ENCODE results near the gene S100A12.
"Not testable (repeated sequence)": the region's sequence is repeated elsewhere in the genome, so short reads cannot be mapped to it uniquely, and the experiment has no call there.

Gene S100A12

DNA sequence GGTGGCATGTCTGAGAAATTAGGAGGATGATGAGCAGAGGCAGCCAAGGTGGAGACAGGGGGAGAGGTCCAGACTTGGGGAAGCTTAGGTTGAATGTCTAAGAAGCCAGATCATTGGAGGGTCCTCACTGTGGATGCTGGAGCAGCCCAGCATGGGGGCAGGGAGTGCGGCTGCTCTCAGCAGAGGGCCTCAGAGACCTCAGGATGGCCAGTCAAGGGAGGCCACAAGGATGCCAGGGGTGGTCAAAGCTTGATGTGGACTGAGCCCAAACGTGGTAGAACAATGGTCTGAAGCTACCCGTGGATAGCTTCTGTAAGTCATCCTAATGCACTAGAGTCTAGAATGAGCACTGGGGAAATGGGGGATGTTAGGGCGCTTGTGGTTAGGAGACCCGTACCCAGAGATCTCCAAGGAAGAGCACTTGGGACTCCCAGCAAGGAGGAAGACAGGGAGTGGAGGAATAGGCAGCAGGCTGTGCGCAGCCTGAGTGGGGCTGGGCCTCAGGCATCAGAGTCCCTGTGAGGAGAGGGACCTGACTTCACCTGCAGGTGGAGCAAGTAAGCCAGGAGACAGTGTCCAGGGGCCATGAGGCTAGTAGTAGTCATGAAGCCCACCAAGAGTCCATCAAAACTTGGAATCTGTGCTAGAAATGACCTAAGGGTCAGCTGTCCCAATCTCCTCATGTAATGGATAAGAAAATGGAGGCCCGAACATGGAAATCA is 22.0 kb downstream of the S100A12 start:
- no peak for DNase-seq (ENCODE audit: low read depth in 2 of 2)

DNA sequence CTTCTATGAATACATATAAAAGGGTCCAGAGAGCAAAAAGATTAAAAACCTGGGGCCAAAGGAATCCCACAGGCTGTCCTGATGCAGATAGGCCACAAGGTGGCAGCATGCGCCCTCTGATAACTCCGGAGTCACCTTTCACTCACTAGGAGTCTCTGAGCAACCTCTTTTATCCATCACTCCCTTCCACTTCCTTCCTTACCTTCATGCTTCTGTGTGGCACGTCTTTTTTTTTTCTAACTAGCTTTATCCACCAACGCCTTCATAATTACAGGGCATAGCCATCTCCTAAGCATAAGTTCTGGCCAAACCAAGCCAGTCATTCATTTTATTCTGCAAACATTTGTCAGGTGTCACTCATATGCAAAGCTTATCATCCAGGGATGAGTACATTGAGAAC is 22.9 kb downstream of the S100A12 start:
- peak; percentile 46 to 51 for DNase-seq (ENCODE audit: low read depth in 2 of 2)

DNA sequence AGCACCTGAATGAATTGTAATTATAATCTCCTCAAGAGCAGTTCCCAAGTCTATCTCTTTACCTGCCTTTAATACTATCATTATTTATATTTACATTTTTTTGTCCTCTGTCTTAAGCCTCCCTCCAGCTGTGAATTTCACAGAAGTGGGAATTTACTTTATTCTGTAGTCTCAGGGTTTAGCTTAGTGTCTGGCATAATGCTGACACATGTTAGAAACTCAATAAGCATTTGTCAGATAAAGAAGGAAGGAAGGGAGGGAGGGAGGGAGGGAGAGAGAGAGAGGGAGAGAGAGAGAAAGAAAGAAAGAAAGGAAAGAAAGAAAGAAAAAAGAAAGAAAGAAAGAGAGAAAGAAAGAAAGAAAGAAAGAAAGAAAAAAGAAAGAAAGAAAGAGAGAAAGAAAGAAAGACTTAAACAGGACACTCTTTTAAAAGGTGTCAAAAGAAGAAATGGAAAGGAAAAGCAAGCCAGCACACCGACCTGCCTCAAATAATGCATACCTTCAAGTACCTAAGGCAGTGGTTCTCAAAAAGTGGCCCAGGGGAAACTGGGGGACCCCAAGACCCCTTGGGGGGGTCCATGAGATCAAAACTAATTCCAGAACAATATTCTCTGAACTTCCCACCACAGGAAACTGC is 25.0 kb downstream of the S100A12 start:
- no peak for DNase-seq (ENCODE audit: low read depth in 2 of 2)

DNA sequence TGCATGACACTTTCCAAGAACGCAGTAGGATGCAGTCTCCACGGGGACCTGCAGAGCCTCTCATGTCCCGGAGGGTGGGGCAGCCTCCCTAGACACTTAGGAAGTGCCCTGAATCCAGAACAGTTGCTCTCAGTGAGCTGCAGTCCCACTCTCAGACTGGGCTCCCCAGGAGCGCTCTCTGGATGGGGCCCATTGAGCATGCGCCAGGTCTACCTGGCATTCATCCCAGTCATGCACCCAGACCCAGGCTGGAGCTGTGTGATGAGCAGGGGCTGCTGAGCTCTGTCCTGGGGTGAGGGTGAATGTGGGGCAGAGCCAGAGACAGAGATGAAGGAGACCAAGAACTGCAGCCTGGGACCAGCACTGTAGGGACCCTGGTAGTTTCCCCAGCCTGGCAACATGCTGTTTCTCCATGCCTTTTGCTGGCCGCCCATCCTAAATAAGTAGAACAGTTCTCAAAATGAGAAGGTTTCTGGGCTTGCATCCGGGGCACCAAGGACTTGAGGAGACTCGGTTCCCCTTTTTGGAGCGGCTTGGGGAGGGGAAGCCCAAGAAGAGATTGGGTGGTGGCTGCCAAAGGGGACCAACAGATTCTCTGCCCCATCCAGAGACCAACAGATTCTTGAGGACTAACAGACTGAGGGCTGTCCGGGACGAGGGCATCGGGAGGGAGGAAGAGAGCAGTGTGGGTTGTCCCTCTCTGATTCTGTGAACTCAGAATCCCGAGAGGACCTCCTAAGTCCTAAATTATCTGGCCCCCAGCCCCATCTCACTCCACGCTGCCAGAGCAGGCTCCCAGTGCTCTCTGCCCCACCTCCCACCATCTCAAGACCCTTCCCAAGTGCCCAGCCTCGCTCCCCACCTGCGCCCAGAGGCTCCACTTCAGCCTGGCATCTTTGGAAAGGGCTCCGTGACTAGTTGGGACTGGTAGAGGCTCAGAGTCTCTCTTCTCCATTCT is 25.8 kb downstream of the S100A12 start:
- no peak for DNase-seq (ENCODE audit: low read depth in 2 of 2)

DNA sequence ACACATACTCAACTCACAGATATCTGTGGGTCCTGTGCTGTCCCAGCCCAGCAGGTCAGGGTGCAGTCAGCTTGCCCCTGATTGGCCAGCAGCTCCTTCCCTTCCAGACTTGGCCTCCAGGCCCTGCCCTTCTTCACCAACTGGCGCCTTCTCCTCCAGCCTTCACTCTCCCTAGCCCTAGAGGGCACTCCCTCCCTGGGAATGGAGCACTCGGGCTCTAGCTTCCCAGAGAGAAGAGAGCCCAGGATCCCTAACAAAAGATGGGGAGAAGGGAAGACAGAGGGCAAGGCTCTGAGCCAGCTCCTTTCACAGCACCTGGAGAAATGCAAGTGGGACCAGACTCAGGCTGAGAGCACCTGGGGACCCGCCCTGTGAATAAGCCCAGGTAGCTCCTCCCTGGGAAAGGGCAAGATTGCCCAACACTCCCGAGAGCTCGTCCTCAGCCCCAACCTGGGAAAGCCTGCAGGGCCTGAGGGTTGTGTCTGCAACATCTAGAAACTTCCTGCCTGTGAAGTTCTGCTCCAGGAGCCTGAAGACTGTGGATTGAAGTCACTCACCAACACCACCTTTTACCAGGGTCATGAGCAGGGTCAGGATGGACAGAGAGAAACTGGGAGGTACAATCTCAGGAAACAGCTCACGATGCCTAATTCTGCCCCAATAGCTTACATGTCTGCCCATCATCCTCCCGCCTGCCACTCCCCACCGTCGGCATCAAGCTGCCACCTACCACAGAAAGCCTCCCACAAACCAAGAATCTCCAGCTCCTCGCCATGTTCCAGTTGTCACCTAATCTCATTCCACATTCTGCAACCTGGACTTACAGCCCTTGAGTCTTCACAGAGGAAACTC is 26.7 kb downstream of the S100A12 start, which contains the start of gene PGLYRP4:
Gene PGLYRP4 (minus strand): TSS at position 331 of the 852 bp plus-strand sequence. CDS start 909 bp downstream, outside the sequence.
- DNase-seq (ENCODE audit: low read depth in 2 of 2), result no peak

DNA sequence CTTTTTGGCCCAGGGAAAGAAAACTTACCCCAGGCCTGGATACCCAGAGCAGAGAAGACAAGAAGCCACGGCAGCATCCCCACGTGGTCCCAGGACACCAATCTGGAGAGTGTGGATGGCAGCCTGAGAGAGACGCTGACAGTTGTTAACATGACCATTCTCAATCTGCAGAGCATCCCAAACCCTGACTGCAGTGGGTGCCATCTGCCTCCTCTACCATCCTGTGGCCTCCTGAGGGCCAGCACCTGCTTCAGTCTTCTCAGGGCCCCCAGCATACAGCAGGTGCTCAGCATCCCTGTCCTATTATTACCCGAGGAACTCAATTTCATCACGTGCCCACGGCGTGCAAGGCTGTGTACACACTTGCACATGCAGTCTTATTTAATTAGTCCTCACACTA is 27.6 kb downstream of the S100A12 start:
- no peak for DNase-seq (ENCODE audit: low read depth in 2 of 2)

DNA sequence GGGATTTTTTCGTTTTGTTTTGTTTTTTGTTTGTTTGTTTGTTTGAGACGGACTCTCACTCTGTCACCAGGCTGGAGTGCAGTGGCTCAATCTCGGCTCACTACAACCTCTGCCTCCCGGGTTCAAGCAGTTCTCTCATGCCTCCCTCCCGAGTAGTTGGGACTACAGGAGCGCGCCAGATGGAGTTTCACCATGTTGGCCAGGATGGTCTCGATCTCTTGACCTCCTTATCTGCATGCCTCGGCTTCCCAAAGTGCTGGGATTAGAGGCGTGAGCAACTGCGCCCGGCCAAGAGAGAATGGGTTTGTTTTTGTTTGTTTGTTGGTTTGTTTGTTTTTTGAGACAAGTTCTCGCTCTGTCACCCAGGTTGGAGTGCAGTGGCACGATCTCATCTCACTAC is 28.4 kb downstream of the S100A12 start:
- not testable (repeated sequence) for DNase-seq (ENCODE audit: low read depth in 2 of 2)

DNA sequence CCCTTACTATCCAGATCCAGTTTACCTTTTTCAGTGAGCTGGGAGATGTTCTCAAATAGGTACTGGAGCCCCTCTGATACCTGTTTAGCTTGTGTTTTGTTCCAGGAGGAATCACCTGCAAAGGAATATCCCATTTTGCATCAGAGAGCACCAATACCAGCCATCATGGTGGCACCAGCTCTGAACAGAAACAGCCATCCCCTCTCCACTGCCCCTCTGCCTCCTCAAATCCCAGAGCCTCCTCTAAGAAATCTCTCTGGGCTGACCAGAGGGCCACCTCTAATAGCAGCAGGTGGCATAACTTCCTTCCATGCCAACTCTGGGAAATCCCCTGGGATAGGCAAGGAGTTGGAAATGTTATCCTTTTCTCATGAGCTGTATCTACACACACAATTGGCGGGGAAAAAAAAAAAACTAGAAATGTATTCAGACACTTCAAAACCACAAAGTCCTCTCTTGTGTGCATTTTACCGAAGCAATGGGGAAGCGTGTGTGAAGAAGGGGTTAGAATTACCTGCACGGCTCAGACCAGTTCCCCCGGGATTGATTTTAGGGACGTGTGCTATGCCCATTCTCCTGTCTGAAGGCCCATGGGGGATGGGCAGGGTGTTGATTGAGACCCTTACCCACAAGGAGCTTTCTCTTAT is 29.2 kb downstream of the S100A12 start:
- no peak for DNase-seq (ENCODE audit: low read depth in 2 of 2)

DNA sequence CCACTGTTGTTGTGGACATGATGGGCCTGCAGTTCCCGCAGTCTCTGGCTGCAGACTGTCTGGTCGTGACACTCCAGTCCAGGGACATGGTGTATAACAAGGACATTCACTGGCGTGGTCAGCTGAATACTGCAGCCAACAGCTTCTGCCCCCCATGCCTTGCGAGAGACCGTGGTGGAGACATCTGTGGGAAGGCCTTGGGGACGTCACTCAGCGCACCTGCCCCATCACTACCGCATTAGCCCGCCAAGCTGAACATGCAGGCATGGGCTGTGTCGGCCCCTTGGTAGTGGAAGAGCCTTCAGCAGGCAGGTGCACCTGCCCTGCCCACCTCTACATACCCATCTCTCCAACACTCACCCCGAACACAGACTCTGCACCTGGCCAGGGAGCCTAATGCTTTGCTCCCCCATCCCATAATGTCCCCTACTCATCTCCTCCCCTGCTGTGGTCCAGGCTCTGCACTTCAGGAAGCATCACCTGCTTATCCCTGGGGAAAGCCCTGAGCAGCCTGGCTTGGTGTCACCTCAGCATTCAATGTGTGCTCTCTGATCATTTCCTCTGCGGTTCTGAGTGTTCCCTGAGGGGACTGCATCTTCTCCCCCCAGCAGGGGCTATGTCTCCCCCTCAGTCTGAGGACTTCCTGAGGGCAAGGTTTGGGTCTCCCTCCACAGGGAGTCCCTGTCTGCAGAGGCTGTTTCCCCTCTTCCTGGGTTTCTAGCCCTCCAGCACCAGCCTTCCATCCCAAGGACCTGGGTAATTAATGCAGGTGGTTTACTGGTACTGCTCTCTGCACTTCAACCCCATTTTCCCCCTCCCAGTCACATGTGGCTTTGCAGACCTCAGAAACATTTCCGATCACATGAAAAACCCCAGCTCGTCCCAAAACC is 30.0 kb downstream of the S100A12 start:
- DNase-seq (ENCODE audit: low read depth in 2 of 2), result no peak

DNA sequence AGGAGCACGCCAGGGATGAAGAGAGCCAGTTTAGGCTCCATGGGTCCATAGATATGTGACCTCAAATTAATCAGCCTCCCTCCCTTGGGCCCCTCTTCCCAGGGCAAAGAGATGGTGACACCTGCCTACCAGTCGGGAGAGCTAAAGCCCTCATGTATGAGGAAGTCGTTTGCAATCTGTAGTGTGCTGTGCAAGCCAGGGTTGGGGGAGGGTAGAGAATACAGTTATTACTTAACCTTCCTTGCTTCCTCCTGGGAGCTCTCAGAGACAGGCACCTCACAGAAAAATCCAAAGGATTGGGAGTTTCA is 30.7 kb downstream of the S100A12 start:
- DNase-seq (ENCODE audit: low read depth in 2 of 2), result no peak

DNA sequence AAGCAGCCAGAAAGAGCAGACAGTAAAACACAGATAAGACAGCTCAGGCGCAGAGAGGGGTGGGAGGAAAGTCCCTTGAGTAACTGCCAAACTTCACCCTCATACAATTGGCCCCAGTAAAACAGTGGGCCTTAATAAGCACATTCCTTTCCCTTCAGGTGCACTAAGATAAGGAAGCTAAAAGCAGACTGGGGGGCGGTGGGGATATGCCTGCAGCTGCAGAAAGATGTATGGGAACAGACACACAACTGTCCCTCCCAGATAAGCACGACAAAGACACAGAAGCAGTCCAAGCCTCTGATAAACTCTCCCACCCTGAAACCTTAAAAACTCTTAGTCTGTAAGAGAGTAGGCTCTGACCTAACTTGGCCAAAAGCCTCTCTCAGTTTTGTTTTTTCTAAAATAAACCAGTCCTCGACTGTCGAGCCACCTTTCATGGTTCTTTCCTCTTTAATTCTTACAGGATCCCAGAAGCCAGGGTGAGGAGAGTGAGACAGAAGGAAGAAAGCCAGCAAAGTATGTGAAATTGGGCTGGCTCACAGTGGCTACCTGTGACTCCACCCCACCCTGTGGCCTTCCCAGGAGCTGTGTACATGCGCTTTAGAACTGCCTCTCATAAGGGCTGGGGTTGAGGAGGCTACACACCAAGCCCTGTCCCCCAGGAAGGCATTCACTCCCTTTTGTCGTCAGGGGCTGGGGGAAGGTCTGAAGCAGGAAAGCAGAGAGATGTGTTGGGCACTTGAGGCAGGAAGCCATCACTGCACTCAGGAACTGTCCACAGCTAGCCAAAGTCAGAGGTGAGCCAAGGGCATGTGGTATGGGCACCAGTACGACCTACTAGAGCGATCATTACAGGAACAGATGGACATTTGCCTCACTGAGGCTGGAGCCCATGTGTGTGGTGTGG is 31.4 kb downstream of the S100A12 start:
- no peak for DNase-seq (ENCODE audit: low read depth in 2 of 2)

DNA sequence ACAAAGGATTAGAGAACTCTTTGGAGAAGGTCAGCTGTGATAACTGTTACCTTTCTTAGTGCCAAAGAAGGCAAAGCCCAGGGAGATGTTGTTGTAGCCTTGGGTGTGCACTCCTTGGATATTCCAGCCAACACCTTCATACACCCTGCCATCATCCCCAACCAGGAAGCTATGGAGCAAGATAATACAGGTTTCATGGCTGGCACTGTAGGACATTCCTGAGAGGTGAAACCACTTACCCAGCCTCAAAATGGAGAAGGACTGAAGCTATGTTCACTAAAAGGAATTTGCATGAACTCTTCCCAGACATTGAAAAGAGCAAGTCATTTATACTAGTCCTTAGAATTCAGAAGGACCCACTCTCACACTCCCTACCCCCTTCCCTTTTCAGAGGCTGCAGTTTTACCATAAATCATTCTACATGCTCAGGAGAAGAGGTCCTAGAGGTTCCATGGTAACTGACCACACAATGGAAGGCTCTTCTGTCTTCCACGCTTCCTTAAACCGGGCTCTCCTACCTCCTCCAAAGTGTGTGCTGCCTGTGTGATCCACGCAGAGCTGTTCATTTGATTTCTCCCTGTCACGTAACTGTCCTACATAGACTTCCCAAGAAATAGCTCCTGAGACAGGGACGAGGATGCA is 32.3 kb downstream of the S100A12 start:
- no peak for DNase-seq (ENCODE audit: low read depth in 2 of 2)

DNA sequence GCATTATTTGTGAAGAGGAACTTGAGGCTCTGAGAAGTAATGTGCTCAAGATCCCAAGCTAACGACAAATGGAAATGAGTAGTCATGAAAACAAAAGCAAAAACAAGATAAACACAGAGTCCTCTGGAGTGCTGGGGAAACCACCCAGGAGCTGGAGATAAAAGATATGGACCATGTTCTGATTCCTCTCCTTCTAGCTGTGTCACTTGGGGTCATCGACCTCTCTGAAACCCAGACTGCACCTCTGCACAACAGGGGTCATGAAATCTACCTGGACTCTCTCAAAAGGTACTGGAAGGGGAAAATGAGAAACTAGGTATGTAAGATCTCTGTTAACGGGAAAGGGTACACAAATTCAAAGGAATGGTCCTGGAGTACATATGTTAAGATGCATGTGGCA is 33.2 kb downstream of the S100A12 start:
- DNase-seq (ENCODE audit: low read depth in 2 of 2), result no peak

DNA sequence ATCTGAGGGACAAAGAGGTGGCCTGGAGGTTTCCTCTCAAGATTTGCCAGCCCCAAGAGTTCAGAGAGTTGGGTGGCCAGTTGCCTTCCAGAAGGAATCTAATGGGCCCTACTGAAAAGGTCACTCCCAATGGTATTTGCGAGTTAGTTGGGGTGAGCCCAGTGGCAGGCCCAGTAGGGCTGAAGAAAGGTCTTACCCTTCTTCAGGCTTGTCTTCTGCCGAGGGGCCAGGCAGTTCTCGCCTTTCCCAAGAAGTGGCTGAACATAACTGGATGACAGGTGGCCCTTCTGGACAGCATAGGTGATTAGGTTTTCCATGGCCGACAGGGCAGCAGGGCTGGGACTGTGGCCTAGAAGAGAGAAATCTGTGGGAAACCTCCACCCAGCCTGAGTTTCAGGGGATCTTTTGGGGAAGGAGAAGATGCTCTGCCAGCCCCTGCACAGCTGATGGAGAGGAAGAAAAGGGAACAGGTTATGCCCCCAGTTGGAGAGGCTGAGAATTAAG is 33.9 kb downstream of the S100A12 start:
- DNase-seq (ENCODE audit: low read depth in 2 of 2), result no peak

DNA sequence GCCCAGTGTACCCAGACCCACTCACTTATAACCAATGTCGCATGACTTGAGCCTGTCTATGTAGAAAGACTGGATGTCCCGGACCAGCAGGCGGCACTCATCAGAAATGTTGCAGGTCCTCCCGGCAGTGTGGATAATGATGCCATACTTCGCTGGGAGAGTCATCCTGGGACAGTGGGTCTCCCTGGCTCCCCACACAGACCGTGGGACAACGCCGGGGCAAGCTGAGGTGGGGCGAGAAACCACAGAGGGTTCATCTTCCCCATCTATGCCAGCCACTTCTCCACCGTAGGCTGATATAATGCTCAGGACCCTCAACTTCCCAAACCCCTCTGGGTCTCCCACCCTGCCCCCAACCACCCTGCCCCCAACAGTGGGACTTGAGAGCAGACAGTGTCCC is 35.1 kb downstream of the S100A12 start:
- no peak for DNase-seq (ENCODE audit: low read depth in 2 of 2)

DNA sequence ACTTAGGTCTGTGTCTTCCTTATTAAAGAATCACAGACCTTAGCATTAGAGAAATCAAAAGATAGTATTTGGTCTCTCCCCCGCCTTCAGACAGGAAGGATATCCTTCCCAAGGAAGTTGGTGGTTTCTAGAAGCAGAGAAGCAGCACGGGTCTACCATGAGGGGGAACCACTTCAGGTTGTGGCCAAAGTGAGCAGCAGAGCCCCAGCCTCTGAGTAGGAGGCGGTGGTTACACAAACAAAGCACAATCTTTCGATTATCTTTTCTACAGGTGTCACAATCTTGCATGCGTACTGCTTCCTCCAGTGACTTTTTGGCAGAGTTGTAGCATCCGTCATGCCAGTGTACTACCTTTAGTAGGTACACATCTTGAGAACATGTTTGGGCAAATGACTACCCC is 35.6 kb downstream of the S100A12 start:
- no peak for DNase-seq (ENCODE audit: low read depth in 2 of 2)

DNA sequence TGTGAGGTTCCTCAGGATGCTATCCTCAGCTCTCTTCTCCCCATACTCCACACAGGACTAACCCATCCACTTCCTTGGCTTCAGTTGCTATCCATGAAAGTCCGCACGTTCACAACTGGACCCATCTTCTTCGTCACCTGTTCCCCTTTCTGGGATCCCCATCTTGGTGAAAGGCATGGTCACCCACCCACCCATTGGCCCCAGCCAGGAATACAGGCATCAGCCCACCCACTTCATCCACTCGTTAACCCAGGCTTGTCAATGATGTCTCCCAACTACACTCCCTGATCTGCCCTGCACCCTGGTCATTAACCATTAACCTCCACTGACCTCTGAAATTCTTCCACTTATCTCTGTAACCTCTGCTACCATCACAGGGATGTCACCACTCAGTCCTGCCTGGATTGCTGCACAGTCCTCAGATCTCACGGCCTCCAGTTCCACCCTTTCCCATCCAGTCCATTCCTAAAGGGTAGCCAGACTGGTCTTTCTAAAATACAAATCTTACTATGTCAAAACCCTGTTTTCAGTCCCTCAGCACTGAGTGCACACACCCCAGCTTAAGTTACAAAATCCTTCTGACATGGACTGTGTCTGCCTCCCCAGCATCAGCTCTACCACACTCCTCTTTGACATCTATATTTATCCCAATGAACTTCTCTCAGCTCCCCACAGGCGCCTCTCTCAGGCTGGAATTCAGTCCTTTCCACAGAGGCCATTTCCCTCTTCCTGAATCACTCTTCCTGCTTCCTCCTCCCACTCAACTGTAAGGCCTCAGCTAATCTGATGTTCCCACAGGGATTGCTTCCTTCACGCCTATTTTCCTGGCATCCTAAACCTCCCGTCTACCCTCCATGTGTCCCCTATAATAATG is 37.2 kb downstream of the S100A12 start:
- no peak for DNase-seq (ENCODE audit: low read depth in 2 of 2)

Measured in stimulated activated CD4-positive, alpha-beta T cell treated with anti-CD3 and anti-CD28 coated beads, Interleukin-1b, Interleukin-23, amount 100 ng/mL, for 4 hours (primary cell).